Fibroblast of skin of abdomen (primary cell): ENCODE measurements around the gene BCL11B.

Source experiments
- DNase-seq: peaks from one replicate; pipeline ENCODE4 v3.0.0-alpha.2; 2013

The BCL11B gene

DNA sequence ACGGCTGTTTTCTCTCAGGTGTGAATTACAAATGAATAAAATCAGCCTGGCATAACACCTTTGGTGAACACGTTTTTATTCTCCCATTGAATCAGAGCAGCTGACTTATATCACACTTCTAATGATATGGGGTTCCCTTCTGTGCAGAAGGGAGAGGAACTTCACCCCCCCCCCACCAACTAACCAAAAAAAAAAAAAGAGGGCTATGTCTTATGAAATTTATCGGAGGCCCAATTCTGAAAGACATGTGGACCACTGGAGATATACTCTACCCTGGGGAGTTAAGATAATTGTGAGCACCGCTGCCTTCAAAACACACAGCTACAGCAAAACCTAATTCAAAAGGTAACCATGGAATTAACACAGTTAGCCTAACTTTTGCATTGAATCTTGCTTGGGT lies 4.6 kb downstream of the BCL11B start:
- no peak for DNase-seq

DNA sequence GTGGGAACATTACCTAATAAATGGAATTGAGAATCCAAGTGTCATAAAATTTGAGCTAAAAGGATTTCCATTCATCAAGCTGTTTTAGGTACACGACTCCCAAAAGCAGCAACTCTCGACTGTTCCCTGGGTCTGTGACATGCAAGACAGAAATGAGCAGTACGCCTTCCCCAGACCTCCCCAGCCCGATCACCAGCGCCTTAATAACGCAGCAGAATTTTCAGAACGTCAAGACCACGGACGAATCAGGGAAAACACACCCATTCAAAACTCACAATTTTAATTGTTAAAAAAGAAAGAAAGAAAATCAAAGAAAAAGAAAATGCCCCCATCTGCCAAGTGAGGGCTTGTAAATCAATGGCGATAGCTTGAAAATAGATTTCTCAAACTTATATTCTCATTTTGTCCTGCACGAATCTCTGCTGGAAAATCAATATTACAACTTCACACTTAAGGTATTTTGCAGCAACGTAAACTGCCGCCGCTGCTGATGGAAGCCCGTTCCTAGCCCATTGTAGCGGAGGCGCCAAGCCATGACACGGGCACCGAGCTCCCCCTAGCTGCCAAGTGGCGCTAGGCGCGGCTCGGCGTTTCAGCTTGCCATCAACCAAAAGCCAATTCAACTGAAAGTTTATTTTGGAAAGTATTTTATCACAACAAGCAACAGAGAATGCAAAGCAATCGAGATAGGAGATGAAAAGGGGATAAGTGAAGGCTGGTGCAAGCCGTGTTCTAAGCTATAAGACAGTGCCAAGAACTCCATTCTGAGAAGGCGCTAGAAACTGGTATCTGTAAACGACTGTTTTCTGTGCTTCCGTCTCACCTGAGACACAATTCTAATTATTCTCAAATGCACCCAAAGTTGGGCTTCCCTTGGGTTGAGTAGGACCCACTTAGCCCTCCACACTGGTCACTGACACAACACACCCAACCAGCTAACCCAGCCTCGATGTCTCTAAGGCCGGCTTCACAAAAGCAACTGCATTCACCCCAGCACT lies 5.5 kb downstream of the BCL11B start:
- DNase-seq: peak; percentile 79

DNA sequence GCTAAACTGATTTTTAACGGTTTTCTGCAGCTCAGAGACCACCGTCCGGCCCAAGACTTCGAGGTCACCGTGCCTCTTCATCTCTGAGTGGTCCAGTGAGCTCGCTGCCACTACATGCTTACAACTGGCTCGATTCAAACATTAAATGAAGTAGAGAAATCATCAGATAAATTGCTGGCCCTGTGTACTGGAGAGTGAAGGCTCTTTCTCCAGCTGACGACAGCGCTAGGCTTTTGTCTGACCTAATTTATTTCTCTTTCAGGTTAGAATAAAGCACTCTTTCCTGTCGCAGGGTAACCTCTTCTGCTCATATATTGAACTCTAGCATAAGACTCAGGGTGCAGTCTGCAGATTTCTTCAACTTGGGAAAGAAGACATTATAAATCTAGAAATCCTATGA lies 6.4 kb downstream of the BCL11B start:
- DNase-seq: no peak

DNA sequence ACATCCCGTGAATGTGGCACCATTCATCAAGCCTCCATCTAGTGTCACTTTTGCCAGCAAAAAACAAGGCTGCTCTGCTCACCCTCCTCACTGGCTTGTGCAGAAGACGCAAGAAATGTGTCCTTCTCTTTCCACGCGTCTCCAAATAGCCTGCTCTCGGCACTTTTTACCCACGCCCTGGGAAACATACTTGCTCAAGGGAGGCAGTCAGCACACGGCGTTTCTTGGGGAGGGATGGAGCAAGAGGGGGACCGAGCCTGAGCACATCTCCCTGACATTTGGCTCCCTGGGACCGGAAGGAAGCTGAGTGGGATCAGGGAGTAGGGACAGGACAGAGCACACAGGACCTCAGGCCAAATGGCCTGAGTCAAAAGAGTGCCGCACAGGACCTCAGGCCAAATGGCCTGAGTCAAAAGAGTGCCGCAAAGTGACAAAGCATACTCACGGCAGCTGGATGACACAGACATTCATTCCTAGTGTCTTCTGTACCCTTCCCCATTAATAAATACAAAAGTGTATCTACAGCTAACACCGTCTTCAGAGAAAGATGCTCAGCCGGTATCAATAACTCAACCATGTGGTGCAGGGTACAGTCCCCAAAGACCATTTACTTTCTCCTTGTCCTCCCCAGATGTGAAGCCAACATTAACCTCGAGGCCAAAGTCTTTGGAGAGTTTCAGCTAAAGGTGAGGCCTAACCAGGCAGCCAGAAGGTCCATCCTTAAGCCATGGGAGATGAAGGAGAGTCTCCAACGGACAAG lies 7.1 kb downstream of the BCL11B start:
- DNase-seq: no peak

DNA sequence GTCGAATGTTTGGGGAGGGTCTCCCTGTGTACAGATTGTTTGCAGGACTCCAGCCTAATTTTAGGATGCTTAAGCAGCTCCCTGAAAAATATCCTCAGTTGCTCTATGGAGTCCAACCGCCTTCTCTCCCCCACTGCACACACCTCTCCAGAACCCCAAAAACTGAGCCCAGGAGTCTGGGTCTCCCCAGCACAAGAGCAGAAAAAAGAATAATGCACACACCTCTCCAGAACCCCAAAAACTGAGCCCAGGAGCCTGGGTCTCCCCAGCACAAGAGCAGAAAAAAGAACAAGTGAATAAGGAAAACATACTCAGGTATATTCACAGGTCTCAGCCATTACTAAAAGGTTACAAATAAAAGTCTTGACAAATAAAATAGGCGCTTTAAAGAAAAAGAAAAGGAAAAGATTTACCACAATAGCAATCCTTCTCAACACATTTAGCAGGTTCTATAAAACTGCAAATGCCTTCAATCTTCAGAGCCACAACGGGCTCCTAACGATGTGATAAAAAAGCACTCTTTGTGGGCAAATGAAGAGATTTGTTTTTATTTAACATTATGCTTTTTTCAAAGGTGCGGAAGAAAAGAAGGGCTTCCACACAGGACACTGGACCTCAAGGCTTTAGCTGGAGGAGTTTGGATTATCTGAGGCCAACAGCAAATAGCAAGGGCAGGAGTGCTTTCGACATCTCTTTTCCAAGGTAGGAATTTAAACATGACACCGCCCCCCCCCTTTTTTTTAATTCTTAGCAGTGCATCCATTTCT lies 8.2 kb downstream of the BCL11B start:
- no peak for DNase-seq

DNA sequence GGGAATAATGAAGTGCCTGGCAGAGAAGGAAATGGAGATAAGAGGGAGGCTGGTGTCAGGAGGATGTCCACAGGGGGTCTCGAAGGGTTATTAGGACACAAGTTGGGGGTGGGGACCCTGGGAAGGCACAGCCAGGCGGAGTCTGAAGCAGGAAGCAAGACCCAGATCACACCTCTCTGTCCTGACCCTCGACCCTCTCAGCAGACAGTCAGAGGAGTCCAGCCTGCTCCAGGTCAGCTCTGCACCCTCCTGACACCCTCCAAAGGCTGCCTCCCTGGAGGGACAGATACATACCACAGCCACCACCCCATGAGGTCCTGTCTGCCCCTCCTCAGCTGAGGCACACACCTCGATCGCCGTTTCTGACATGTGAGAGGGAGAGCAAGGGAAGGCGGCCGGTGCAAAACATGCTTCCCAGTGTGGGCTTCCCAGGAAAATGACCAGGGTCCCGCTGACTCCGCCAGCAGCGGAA lies 9.0 kb downstream of the BCL11B start:
- no peak for DNase-seq

DNA sequence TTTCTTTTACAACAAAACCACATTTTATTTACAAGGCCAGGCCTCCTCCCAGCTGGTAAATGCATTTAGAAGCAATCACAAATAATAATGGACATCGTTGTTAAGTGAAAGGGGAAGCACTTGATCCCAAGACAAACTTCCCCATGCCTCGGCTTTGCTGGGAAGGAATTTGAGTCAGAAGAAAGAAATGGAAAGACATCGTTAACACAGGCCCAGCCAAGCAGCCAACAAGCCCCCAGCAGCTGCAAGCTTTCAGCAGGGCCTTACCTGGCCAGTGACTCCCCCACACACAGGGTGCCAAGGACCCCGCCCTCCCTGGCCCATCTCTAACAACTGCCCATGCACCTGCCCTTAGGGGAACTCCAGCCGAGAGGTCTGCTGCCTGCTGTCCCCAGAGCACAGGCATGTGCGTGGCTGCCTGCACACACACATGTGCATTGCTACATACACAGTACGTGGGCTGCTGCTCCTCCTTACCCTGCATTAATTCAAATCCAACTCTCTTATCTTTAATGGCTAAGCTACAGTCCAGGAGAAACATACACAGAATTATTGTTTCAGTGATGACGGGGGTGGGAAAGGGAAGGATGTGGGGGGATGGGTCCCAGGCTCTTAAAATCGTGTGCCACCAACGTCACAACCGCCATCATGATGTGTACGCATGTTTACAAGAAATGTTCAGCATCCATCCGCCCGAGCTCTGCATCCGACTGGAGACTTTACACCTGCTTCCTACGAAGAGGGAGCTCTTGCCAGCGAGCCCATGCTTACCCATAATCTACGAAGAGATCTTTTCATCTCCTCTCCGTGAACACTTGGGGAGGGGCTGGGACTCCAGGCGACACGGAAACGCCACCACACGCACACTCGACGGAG lies 9.8 kb downstream of the BCL11B start:
- no peak for DNase-seq

DNA sequence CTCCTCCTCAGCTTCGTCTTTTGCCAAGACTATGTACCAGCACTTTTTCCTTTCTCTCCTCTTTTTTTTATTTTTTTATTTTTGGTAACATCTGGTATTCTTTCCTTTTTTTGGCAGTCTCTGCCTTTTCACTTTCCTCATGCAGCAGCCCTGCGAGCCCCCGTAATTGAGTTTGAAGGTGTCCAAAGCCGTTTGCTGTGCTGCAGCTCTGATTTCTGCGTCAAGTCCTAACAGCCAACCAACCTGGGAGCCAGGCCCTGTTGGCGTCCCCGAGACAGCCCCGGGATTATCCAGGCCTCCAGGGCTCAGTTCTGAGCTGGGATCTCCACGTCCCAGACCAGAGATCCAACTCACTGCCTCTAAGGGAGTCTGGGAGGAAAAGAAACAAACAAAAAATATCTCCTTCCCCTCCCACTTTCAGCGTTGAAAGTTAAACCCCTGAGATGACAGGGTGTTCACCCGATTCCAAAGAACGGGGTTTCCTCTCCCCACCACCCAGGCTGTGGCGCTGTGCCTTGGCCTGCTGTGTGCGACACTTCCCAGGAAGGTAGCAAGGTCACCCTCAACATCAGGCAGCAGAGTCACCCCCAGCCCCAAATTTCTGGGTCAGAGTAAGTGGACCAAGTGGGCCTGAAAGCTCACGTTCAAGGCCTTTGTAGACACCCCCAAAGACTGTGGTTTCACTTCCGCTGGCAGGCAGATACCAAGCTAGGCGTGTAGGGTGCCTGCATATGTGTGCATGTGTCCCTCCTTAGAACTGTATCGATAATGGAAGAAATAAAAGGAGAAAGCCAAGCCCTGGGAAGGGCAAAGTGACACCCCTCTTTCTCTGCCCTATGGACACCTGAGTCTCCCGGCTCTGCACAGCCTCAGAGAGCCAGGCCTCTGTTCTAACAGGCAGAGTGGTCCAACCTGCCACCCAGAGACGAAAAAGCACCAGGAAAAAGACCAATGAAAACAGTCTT lies 11.1 kb downstream of the BCL11B start:
- no peak for DNase-seq

DNA sequence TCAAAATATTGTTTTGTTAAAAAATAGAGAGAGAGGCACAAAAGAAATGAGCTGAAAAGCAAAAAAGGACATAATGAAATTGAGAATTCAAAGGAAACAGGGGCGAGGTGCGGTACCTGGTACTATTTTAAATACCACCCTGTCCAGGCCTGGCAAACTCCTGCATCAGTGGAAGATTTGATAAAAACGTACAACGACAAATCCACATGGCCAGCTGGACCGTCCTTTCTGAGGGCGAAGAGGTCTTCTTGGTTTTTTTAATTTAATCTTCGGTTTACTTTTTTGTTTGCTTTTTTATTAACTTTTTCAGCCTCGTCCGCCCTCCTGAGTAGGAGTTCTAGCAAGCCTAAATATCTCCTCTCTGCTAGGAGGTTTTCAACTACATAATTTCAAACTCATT lies 11.9 kb downstream of the BCL11B start:
- DNase-seq: no peak

DNA sequence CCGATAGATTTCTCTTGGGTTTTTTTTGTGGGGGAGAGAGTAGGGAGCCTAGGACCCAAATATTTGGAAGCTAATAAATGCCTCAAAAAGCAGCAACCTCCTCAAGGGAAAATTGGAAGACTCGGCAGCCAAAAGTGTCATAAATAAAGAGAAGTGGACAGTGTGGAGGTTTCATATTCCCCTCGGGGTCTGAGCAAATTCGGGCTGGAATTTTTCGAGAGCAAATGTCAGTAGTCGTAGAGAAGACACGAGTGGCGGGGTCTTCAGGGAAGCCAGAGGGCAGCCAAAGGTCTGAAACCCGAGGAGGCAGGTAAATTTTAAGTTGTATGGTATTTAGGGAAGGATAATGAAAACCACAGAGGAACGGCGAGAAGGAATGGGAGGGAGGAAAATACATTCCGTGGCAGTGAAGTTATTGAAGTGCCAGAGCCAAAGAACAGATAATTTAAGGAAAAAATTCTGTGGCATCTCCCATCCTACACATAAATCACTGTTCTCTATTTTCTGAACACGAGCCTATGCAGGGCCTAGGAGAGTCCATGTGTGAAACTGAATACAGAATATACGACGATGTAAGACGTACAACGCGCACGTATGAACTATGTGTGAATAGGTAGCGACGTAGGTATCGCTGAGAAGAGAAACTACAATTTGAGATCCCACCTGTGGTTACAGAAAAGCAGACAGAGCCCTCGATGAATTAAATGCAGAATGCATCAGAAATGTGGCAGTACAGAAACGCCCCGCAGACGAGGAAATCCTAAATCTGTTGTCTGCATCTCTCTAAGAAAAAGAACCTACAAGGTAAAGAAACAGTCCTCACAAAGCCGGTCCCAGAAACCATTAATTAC lies 12.9 kb downstream of the BCL11B start:
- DNase-seq: peak; percentile 57

DNA sequence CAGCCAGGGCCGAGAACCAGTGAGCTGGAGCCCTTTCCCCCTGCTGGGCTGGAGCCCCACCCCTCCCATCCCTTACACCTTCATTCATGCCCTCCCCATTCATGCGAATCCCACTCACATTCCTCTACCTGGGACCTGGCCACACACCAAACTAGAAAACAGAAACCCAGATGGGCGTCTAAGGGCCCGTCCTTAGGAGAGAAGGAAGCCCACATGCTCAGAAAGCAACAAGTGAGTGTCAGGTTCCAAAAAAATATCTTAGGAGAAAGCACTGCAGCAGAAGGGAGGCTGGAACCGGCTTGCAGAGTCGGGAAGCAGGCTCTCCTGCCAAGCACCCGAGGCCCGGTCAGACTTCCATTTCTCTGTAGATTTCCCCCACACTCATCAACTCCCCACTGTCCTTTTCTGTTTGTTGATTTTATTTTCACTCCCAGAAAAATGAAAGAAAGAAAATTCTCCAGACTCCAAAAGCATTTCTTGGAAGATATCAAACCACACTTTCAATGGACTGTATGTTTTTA lies 13.6 kb downstream of the BCL11B start:
- DNase-seq: no peak

DNA sequence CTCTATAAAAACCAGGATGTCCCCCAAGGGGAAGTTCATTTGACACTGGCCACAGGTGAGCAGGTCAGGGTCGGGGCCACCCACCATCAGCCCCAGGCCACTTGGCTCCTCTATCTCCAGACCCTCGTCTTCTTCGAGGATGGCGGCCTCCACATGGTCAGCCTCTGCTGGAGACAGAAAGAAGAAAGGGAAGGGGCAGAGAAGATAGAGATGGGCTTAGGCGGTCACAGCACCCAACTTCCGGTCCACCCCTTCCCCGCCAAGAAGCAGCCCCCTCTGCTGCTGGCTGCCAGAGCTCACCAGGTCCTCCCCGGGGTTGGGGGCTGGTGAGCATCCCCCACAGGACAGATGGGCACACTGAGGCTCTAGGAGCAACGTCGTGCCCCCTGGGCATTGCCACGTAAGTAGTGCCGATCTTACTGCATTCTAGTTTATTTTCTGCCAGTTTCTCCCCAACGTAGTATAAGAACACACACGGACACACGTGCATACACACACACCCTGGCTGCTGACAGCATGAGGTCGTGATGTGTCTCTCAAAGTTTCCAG lies 14.2 kb downstream of the BCL11B start:
- no peak for DNase-seq

DNA sequence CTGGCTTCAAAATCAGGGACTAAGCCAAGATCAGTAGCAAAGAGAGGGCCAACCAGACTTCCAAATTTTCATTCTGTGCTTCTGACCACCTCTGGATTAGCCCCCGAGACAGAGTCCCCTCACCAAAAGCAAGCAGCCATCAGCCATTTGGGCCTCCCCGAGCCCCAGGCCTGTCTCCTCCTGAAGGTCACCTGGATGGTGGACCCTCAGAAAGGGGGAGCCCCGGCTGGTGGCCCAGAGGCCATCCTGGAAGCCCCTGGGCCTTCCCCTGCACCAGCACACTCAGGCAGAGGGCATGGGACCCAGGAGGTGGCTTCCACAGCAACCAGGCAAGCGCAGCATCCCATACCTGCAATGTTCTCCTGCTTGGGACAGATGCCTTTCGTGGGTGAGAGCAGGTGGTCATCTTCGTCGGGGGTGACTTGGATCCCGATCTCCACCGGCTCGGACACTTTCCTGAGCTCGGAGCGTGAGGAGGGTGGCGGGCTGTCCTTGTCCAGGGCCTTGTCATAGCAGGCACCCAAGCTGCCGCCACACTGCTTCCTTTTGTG lies 14.8 kb downstream of the BCL11B start:
- DNase-seq: no peak

DNA sequence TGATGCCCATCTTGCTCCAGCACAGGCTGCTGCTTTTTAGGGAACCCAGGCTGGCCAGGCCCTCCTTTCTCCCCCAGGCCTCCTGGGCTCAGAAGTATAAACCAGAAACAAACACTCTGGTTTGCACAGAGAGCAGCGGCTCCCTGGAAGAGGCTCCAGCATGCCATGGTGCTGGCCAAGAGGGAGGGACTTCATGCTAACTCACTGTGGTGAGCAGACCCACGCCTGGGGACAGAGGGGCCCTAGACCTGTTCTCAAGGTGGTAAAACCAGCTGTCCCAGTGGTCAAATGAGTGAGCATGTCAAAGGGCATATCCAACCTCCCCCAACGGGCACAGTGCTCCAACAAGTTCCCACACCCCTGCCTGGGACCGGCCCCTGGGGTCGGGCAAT lies 15.5 kb downstream of the BCL11B start:
- no peak for DNase-seq

DNA sequence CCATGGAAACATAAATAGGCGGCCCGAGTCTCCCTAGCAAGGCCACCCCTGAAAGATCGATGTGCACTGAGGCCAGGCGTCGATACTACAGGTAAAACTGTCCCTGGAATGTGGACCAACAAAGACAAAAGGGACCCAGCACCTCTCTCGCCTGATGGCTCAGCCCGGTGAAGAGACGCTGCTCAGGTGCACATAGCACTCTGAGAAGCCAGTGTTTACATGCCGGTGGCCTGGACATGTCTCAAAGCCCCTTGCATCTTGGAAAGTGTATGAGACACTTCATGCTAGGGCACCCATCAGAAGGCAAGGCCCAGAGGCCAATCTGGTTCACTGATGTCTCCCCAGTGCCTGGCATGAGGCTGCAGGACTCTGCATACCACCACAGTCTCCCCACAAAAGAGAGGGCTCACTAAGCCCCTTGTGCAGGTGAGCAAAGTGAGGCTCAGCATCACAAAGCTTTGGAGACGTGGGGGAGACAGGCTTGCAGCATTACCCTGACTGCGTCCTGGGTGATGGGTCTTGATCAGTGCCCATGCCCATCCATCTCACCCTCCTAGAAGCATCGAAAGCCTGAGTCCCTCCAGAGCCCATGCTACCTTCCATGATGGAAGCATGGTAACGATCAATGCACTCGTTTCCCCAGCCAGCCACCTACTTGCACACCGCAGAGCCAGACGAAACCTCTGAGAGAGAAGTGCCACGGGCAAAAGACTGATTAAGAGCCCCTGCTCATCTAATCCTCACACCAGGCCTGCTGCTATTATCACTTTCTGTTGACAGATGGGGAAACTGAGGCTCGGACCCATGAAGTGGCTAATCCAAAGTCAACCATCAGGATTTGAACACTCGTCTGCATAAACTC lies 16.1 kb downstream of the BCL11B start:
- no peak for DNase-seq

DNA sequence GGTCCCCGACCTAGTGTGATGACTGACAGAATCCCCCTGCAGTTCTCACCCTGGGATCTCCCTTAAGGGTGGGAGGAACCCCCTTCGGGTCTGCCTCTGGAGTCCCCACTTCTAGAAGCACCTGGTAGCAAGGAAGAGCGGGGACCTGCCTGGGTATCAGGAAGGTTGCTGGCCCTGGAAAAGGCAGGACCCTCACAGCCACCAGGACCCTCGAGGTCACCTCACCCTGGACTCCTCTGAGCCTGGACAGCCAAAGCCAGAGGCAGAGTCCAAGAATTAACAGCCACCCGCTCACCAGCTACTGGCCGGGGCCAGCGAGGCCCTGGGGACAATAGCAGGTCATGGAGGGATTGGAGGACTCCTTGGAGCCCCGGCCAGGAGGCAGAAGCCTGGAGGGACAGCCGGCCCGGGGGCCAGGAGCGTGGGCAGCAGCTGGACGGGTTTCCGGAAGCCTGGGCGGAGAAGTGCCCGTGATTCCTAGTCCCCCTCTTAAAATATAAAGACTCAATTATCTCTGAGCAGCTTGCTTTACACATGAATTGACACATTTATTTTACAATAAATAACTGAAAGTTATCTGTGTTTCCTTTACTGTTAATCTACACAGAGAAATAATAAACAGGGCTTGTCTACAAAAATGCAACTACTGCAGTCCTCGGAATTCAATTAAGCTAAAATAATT lies 17.5 kb downstream of the BCL11B start:
- no peak for DNase-seq

DNA sequence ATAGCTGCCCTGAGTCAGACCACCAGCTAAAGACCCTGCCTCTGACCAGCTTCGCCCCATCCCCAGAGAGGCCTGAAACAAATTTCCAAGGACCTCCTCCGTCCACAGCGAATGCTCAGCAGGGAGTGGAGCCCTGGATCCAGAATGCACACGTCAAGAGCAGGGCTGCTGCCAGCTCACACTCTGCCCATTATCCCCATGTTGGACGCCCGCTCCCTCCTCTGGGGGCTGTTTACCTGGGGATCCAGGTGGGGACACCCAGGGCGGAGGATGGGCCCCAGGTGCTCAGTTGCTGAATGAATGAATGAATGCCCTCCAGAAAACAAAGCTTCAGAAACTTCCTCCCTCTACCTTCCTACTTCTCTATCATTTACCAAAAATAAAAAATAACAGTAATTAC lies 18.1 kb downstream of the BCL11B start:
- DNase-seq: no peak
